ENCODE measurements around the gene HAUS2.

Gene HAUS2

GRCh38 chr15:42548249-42549031, at the start of gene HAUS2, which contains the start of gene LRRC57:
HAUS2 (plus strand) TSS chr15:42548838; CDS start chr15:42548873, 35 bp downstream.
LRRC57 (minus strand) TSS chr15:42548793; CDS start chr15:42548434, 359 bp downstream.
- TF ChIP-seq GLIS3 (CRISPR knock-in tag; IDR thresholded peaks at IDR 0.05) (no peak), POU6F1 (CRISPR knock-in tag; IDR thresholded peaks at IDR 0.05; ENCODE audit: borderline replicate concordance, low read depth) (0 out of 2 replicates have a peak, but pooled peaks have one; percentile 58)
- peak; percentile 93 for ATAC-seq

GRCh38 chr15:42499858-42500609, 48.6 kb upstream of the HAUS2 start:
- no peak for ATAC-seq
- TF ChIP-seq BACH2 (CRISPR knock-in tag; IDR thresholded peaks at IDR 0.05; ENCODE audit: borderline replicate concordance), result no peak
- no peak for TF ChIP-seq ARNTL (CRISPR knock-in tag; IDR thresholded peaks at IDR 0.05; ENCODE audit: borderline replicate concordance, low read depth)
- no peak for TF ChIP-seq SNAI2 (CRISPR knock-in tag; IDR thresholded peaks at IDR 0.05)
- 0 out of 2 replicates have a peak, but pooled peaks have one; percentile 23 for TF ChIP-seq TCF4 (CRISPR knock-in tag; IDR thresholded peaks at IDR 0.05; ENCODE audit: borderline replicate concordance)
- no peak for TF ChIP-seq PPARA (CRISPR knock-in tag; IDR thresholded peaks at IDR 0.05; ENCODE audit: borderline replicate concordance)
- no peak for TF ChIP-seq ZNF8 (CRISPR knock-in tag; IDR thresholded peaks at IDR 0.05)

GRCh38 chr15:42502477-42502876, 46.2 kb upstream of the HAUS2 start:
- no peak for TF ChIP-seq BACH2 (CRISPR knock-in tag; IDR thresholded peaks at IDR 0.05; ENCODE audit: borderline replicate concordance)
- TF ChIP-seq ISL1 (CRISPR knock-in tag; IDR thresholded peaks at IDR 0.05), result no peak
- TF ChIP-seq ZNF565 (CRISPR knock-in tag; conservative IDR thresholded peaks at IDR 0.05; ENCODE audit: low read depth), result no peak
- TF ChIP-seq TSHZ2 (CRISPR knock-in tag; IDR thresholded peaks at IDR 0.05), result no peak
- TF ChIP-seq ZNF8 (CRISPR knock-in tag; IDR thresholded peaks at IDR 0.05), result no peak
- TF ChIP-seq ZFP30 (CRISPR knock-in tag; IDR thresholded peaks at IDR 0.05), result no peak
- no peak for TF ChIP-seq RARB (CRISPR knock-in tag; IDR thresholded peaks at IDR 0.05)
- no peak for TF ChIP-seq ZC3H10 (CRISPR knock-in tag; IDR thresholded peaks at IDR 0.05)
- TF ChIP-seq TCF4 (CRISPR knock-in tag; IDR thresholded peaks at IDR 0.05; ENCODE audit: borderline replicate concordance), result no peak
- ATAC-seq, result no peak

GRCh38 chr15:42503825-42504224, 44.8 kb upstream of the HAUS2 start:
- no peak for TF ChIP-seq ZFP30 (CRISPR knock-in tag; IDR thresholded peaks at IDR 0.05)
- no peak for TF ChIP-seq TCF4 (CRISPR knock-in tag; IDR thresholded peaks at IDR 0.05; ENCODE audit: borderline replicate concordance)
- TF ChIP-seq CREB5 (CRISPR knock-in tag; IDR thresholded peaks at IDR 0.05; ENCODE audit: low read depth), result no peak
- TF ChIP-seq POU6F1 (CRISPR knock-in tag; IDR thresholded peaks at IDR 0.05; ENCODE audit: borderline replicate concordance, low read depth), result no peak
- no peak for TF ChIP-seq ESRRG (CRISPR knock-in tag; IDR thresholded peaks at IDR 0.05)
- TF ChIP-seq PATZ1 (CRISPR knock-in tag; IDR thresholded peaks at IDR 0.05; ENCODE audit: borderline replicate concordance), result no peak
- no peak for TF ChIP-seq PPARA (CRISPR knock-in tag; IDR thresholded peaks at IDR 0.05; ENCODE audit: borderline replicate concordance)
- no peak for TF ChIP-seq ZC3H10 (CRISPR knock-in tag; IDR thresholded peaks at IDR 0.05)
- TF ChIP-seq ZNF8 (CRISPR knock-in tag; IDR thresholded peaks at IDR 0.05), result no peak
- TF ChIP-seq CSRNP3 (CRISPR knock-in tag; IDR thresholded peaks at IDR 0.05), result no peak
- no peak for TF ChIP-seq ZNF565 (CRISPR knock-in tag; conservative IDR thresholded peaks at IDR 0.05; ENCODE audit: low read depth)
- no peak for TF ChIP-seq GLIS3 (CRISPR knock-in tag; IDR thresholded peaks at IDR 0.05)
- TF ChIP-seq ISL1 (CRISPR knock-in tag; IDR thresholded peaks at IDR 0.05), result no peak
- TF ChIP-seq CSDC2 (CRISPR knock-in tag; IDR thresholded peaks at IDR 0.05), result no peak
- no peak for TF ChIP-seq ARNTL (CRISPR knock-in tag; IDR thresholded peaks at IDR 0.05; ENCODE audit: borderline replicate concordance, low read depth)
- ATAC-seq, result no peak

All from SK-N-SH treated with all-trans-retinoic acid at 6 μM for 48 hours (cell line).